Measurements from ENCODE around the gene FOS.

FOS gene

GRCh38 chr14:75286313-75286712, 7.7 kb downstream of the FOS start:
- Histone ChIP-seq H3K27me3 (no peaks in the 10 kb centered on the region), H3K4me3 (ENCODE audit: low read depth, low read length) (no peak overlapping the region), H3K4me1 (no peaks in the 10 kb centered on the region), H3K9me3 (no peaks in the 10 kb centered on the region), H3K36me3 (no peaks in the 10 kb centered on the region)
- no peak for TF ChIP-seq CTCF (IDR thresholded peaks at IDR 0.05; ENCODE audit: low read depth, low read length)
- no peak for DNase-seq

- no peak for TF ChIP-seq CTCF (IDR thresholded peaks at IDR 0.05; ENCODE audit: low read depth, low read length)
- Histone ChIP-seq H3K4me1 (no peaks in the 10 kb centered on the region), H3K36me3 (no peaks in the 10 kb centered on the region), H3K27me3 (no peaks in the 10 kb centered on the region), H3K9me3 (no peaks in the 10 kb centered on the region), H3K4me3 (ENCODE audit: low read depth, low read length) (no peak overlapping the region)
- no peak for DNase-seq
Observed at GRCh38 chr14:75289840-75290388, 11.3 kb downstream of the FOS start.

GRCh38 chr14:75290851-75291250, 12.2 kb downstream of the FOS start:
- no peak for DNase-seq
- no peak for TF ChIP-seq CTCF (IDR thresholded peaks at IDR 0.05; ENCODE audit: low read depth, low read length)
- H3K36me3 ChIP-seq, result no peaks in the 10 kb centered on the region
- no peaks in the 10 kb centered on the region for H3K4me1 ChIP-seq
- H3K4me3 ChIP-seq (ENCODE audit: low read depth, low read length), result no peak overlapping the region
- no peaks in the 10 kb centered on the region for H3K27me3 ChIP-seq
- H3K9me3 ChIP-seq, result no peaks in the 10 kb centered on the region

GRCh38 chr14:75291331-75291730, 12.7 kb downstream of the FOS start:
- Histone ChIP-seq H3K9me3 (no peaks in the 10 kb centered on the region), H3K27me3 (no peaks in the 10 kb centered on the region), H3K4me3 (ENCODE audit: low read depth, low read length) (no peak overlapping the region), H3K4me1 (no peaks in the 10 kb centered on the region), H3K36me3 (no peaks in the 10 kb centered on the region)
- DNase-seq, result no peak
- TF ChIP-seq CTCF (IDR thresholded peaks at IDR 0.05; ENCODE audit: low read depth, low read length), result no peak

- TF ChIP-seq CTCF (IDR thresholded peaks at IDR 0.05; ENCODE audit: low read depth, low read length), result no peak
- Histone ChIP-seq H3K9me3 (no peaks in the 10 kb centered on the region), H3K4me1 (no peaks in the 10 kb centered on the region), H3K36me3 (no peaks in the 10 kb centered on the region), H3K4me3 (ENCODE audit: low read depth, low read length) (no peak overlapping the region), H3K27me3 (no peaks in the 10 kb centered on the region)
- DNase-seq, result no peak
Observed at GRCh38 chr14:75292101-75292563, 13.5 kb downstream of the FOS start.

- Histone ChIP-seq H3K36me3 (no peaks in the 10 kb centered on the region), H3K27me3 (no peaks in the 10 kb centered on the region), H3K4me3 (ENCODE audit: low read depth, low read length) (no peak overlapping the region), H3K4me1 (no peaks in the 10 kb centered on the region), H3K9me3 (no peaks in the 10 kb centered on the region)
- no peak for TF ChIP-seq CTCF (IDR thresholded peaks at IDR 0.05; ENCODE audit: low read depth, low read length)
- DNase-seq, result no peak
Observed at GRCh38 chr14:75292886-75293285, 14.3 kb downstream of the FOS start.
